Gastrocnemius medialis (tissue), 4 donors: ENCODE results near the gene ARHGAP9.

Experiments
- CTCF ChIP-seq, 5 experiments: fragments of 450-650 bp in 3 of 5; fragments of 200-600 bp in 2 of 5; sonication (generic) in 2 of 5; IDR thresholded peaks in 4 of 5; conservative IDR thresholded peaks in 1 of 5; 1 replicate in 4 of 5; 2 replicates in 1 of 5; pipeline ENCODE4 v1.5.1; 2016 to 2019; ENCODE audit warnings: antibody characterized with exemption in 5 of 5, mild to moderate bottlenecking in 3 of 5, moderate library complexity in 3 of 5
- POLR2A ChIP-seq, 2 donors: fragments of 450-650 bp; IDR thresholded peaks; one replicate each; pipeline ENCODE4 v1.6.1; 2017; ENCODE audit warnings: antibody characterized with exemption in 2 of 2, mild to moderate bottlenecking in 2 of 2, moderate library complexity in 2 of 2

GRCh38 chr12:57438400-57438799, 41.3 kb downstream of the ARHGAP9 start:
- TF ChIP-seq CTCF (IDR thresholded peaks at IDR 0.05 in 4 of 5, conservative IDR thresholded peaks at IDR 0.05 in 1 of 5) = no peak
- TF ChIP-seq POLR2A (IDR thresholded peaks at IDR 0.05) = no peak
